Activated naive CD4-positive, alpha-beta T cell treated with anti-CD3 and anti-CD28 coated beads, Interleukin-2, amount 10 ng/mL, durations not matched to agents 7 days and 5 days (primary cell): Measurements from ENCODE around the gene CTIF.
"Not testable (repeated sequence)": the region's sequence is repeated elsewhere in the genome, so short reads cannot be mapped to it uniquely, and the experiment has no call there.

Source experiments
- CTCF ChIA-PET: fragments of 350-600 bp; sonication (Branson Sonifier 250); formaldehyde crosslinking; loops from one replicate; lab custom pipeline; 2021; ENCODE audit warnings: antibody characterized with exemption; lab: Charles Lee
- DNase-seq: peaks from one replicate; pipeline ENCODE4 v3.0.0-alpha.2; 2020
- H3K27ac Mint-ChIP-seq: one replicate; pipeline ENCODE4 v1.8.0; 2021; ENCODE audit warnings: mild to moderate bottlenecking, moderate library complexity, mixed read lengths
- H3K27me3 Mint-ChIP-seq: one replicate; pipeline ENCODE4 v1.8.0; 2021; ENCODE audit warnings: mild to moderate bottlenecking, mixed read lengths
- H3K36me3 Mint-ChIP-seq: one replicate; pipeline ENCODE4 v1.8.0; 2021; ENCODE audit warnings: mixed read lengths
- H3K4me1 Mint-ChIP-seq: one replicate; pipeline ENCODE4 v1.8.0; 2021; ENCODE audit warnings: mixed read lengths
- H3K4me3 Mint-ChIP-seq: one replicate; pipeline ENCODE4 v1.8.0; 2021; ENCODE audit warnings: mild to moderate bottlenecking, moderate library complexity, mixed read lengths
- H3K9me3 Mint-ChIP-seq: one replicate; pipeline ENCODE4 v1.8.0; 2021; ENCODE audit warnings: mixed read lengths

The CTIF gene

DNA sequence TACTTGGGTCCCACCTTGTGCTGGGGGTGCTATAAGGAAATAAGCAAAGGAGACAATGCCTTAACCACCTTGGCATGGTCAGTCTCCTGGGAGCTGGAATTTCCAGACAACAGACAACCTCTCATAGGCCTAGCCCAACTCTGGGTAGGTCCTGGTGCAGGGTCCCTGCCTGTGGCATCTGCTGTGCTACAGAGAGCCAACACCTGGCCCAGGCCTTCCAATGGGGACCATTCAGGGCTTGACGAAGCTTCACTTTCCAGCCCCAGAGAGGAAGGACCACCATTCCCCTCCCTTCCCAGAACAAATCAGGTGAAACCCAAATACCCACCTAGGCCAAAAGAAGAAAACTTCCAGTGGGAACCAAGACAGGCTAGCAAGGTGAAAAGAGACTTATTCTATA, 329.1 kb downstream of the CTIF start:
- DNase-seq, result no peak
- no peak overlapping the region for H3K4me3 Mint-ChIP-seq
- H3K9me3 Mint-ChIP-seq, result peaks cover 7% of the 10 kb centered on the region
- CTCF ChIA-PET, result interaction anchor here (1.2 to 1.6 kb wide), 2 partner anchors 29 to 90 kb away, joined by 3 to 5 read pairs; no protein-coding TSS in a partner anchor
- H3K27ac Mint-ChIP-seq, result no peak overlapping the region
- H3K27me3 Mint-ChIP-seq, result peaks cover 6% of the 10 kb centered on the region
- H3K4me1 Mint-ChIP-seq, result peaks cover 16% of the 10 kb centered on the region
- no peaks in the 10 kb centered on the region for H3K36me3 Mint-ChIP-seq

DNA sequence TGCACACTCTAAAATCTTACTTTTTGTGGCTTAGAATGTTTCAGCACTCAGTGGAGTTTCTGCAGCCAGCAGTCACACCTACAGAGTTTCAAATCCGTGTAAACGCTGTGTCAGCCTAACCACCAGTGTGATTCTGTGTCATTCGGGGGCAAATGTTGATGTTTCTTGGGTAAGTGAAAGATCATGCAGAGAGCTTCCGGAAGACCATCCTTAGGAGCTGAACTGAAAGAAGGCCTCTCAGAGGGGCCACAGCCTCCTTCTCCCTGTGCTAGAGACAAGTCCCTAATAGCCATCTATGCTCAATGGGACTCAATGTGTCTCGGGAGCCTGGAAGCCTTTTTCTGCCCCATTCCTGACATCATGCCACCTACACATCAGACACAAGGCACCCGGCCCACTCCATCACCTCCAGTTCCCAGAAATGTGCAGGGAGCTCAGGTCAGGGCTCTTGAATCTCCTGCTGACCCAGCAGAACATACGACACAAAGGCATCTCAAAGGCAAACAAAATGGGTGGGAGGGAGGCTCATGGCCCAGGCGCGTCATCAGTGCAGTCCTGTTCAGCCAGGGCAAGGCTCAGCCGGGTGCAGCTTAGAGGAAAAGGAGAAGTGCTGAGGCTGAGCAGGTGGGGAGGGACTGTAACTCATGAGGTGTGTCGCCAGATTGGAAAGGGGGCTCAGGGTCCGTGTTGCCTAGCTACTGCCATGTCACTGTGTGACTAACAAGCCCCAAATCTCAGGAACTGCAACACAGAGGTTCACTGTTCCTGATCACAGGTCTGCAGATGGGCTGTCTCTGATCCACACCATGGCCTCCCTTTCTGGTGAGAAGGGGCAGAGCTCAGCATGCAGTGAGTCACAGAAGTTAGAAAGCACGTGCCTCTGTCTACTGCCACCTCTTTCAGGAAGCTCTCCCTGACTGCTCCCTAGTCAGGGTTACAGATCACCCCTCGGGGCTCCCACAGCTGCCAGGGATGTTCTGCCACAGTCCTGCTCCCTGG, 329.9 kb downstream of the CTIF start:
- H3K36me3 Mint-ChIP-seq, result no peaks in the 10 kb centered on the region
- CTCF ChIA-PET, result interaction anchor here (1.2 to 1.6 kb wide), 2 partner anchors 29 to 91 kb away, joined by 3 to 5 read pairs; no protein-coding TSS in a partner anchor

DNA sequence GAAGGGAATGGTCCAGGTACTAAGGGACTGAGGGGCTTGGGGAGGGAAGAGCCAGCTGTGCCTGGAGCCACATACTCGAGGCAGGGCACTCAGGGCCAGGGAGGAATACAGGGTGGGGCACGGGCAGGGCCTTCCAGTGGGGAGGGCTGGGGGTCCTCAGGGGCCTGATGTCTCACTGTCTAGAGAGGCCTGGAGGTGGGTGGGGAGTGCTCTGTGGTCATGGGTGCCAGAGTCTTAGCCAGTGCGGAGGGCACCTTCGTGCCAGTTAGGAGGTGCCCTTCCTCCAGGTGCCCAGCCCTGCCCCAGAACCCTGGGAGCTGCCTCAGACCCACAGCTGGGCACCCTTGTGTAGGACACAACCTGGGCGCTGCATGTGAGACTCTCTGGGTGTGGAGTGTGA, 330.8 kb downstream of the CTIF start:
- DNase-seq, result no peak
- Mint-ChIP-seq H3K4me3 (no peak overlapping the region), H3K27me3 (peaks cover 10% of the 10 kb centered on the region), H3K27ac (no peak overlapping the region), H3K4me1 (peaks cover 16% of the 10 kb centered on the region), H3K36me3 (no peaks in the 10 kb centered on the region), H3K9me3 (peaks cover 7% of the 10 kb centered on the region)
- CTCF ChIA-PET, result no interaction called here

More for the DNA sequence above, 329.9 kb downstream of the CTIF start:
- Mint-ChIP-seq H3K9me3 (peaks cover 7% of the 10 kb centered on the region), H3K27me3 (peaks cover 6% of the 10 kb centered on the region), H3K4me3 (no peak overlapping the region), H3K4me1 (peaks cover 16% of the 10 kb centered on the region), H3K27ac (peak overlapping the region; percentile 78)
- peak; percentile 50 for DNase-seq

- H3K4me3 Mint-ChIP-seq, CTCF ChIA-PET, DNase-seq, H3K9me3 Mint-ChIP-seq, H3K27ac Mint-ChIP-seq, H3K36me3 Mint-ChIP-seq: not testable (repeated sequence)
- H3K27me3 Mint-ChIP-seq, result peaks cover 22% of the 10 kb centered on the region
- peaks cover 16% of the 10 kb centered on the region for H3K4me1 Mint-ChIP-seq
Observed at GRCh38 chr18:48870926-48871325, 332.1 kb downstream of the CTIF start.

DNA sequence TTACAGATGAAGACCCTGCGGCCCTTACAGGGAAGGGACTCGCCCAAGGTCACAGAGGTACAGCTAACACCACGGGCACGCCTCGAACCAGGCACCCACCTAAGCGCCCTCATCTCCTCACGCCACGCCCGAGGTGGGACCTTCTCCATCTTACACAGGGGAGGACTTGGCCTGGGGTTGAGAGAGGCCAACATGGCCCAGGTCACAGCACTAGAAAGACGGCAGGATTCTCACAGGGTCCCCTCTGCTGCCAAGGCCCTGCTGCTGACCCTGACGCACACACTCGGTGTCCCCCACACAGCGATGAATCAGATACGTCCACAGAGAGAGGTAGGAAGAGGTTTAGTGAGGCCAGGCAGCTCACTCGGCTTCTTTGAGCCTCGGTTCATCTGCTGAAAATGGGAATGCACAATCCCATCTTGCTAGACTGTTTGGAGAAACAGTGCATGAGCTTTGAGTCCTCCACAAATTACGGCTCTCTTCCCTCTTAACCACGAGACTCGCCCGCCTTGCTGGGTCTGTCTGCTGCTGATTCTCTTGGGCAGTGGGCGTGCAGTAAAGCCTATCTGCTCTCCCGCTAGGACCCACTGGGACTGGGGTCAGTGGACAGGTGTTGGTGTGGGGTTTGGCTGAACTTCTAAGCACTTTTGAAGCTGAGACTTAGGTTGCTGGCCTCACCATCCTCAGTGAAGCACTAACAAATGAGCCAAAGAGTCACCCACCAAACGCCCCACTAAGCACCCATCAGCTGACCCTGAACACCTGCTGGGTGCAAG, 332.7 kb downstream of the CTIF start:
- DNase-seq, result no peak
- CTCF ChIA-PET, result no interaction called here
- Mint-ChIP-seq H3K27ac (no peak overlapping the region), H3K27me3 (peaks cover 29% of the 10 kb centered on the region), H3K36me3 (no peaks in the 10 kb centered on the region), H3K9me3 (no peaks in the 10 kb centered on the region), H3K4me3 (no peak overlapping the region), H3K4me1 (peaks cover 16% of the 10 kb centered on the region)

GRCh38 chr18:48872234-48873145, 333.7 kb downstream of the CTIF start:
- H3K9me3 Mint-ChIP-seq, result no peaks in the 10 kb centered on the region
- CTCF ChIA-PET, result interaction anchor here (1.9 kb wide), 1 partner anchor 95 kb away, joined by 3 read pairs; no protein-coding TSS in a partner anchor

DNA sequence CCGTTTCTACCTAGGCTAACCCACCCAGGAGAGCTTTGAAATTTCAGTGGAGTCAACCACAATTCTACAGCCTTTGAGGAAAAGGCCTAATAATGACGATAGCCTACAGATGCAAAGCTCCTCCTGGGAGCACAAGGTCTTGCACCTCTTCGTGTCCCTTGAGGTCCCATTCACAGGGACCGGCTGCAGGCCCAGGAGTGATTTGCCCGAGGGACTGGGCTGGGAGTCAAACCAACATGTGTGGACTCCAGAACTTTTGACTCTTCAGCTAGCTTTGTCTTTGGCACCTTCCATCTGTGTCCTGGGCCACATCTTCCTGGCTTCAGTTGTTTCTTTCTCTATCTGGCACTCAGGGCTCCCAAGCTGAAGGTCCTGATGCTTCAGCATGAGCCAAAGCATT, 335.4 kb downstream of the CTIF start:
- DNase-seq, result no peak
- Mint-ChIP-seq H3K4me3 (no peak overlapping the region), H3K9me3 (no peaks in the 10 kb centered on the region), H3K36me3 (no peaks in the 10 kb centered on the region), H3K27ac (no peak overlapping the region), H3K4me1 (peaks cover 3% of the 10 kb centered on the region), H3K27me3 (peaks cover 47% of the 10 kb centered on the region)
- CTCF ChIA-PET, result interaction anchor here (1.9 kb wide), 1 partner anchor 97 kb away, joined by 3 read pairs; no protein-coding TSS in a partner anchor

More at GRCh38 chr18:48872234-48873145, 333.7 kb downstream of the CTIF start:
- Mint-ChIP-seq H3K27me3 (peaks cover 33% of the 10 kb centered on the region), H3K4me1 (peaks cover 16% of the 10 kb centered on the region), H3K36me3 (no peaks in the 10 kb centered on the region), H3K27ac (no peak overlapping the region), H3K4me3 (no peak overlapping the region)
- DNase-seq, result no peak

DNA sequence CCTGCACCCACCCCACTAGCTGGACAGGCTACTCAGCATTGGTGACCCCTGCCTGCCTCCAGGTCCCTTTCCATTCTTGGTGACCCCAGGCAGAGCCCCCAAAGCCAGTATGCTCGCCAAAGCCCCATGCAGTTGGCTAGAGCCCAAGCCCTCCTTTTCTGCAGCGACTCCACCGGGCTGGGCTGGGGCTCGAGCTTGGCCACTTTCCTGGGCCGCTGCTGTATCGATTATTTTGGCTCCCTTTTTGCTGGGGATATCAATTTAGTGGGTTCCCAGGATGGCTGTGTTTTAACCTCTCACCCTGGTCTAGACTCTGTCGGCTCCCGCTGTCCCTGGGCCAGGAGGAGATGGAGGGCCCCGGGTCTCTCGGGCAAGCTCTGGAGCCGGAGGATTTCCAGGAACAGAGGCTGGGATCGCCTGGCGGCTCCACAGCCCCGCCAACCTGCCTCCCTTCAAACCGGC, 335.9 kb downstream of the CTIF start:
- CTCF ChIA-PET, result no interaction called here
- H3K27me3 Mint-ChIP-seq, result peaks cover 52% of the 10 kb centered on the region
- no peak overlapping the region for H3K4me3 Mint-ChIP-seq

GRCh38 chr18:48875314-48875941, 336.6 kb downstream of the CTIF start:
- no peak for DNase-seq
- Mint-ChIP-seq H3K4me1 (peaks cover 4% of the 10 kb centered on the region), H3K9me3 (no peaks in the 10 kb centered on the region), H3K36me3 (no peaks in the 10 kb centered on the region), H3K27ac (no peak overlapping the region), H3K4me3 (no peak overlapping the region), H3K27me3 (peaks cover 58% of the 10 kb centered on the region)
- CTCF ChIA-PET, result no interaction called here

More for the DNA sequence above, 335.9 kb downstream of the CTIF start:
- Mint-ChIP-seq H3K36me3 (no peaks in the 10 kb centered on the region), H3K27ac (no peak overlapping the region), H3K9me3 (no peaks in the 10 kb centered on the region), H3K4me1 (no peaks in the 10 kb centered on the region)
- DNase-seq, result no peak

DNA sequence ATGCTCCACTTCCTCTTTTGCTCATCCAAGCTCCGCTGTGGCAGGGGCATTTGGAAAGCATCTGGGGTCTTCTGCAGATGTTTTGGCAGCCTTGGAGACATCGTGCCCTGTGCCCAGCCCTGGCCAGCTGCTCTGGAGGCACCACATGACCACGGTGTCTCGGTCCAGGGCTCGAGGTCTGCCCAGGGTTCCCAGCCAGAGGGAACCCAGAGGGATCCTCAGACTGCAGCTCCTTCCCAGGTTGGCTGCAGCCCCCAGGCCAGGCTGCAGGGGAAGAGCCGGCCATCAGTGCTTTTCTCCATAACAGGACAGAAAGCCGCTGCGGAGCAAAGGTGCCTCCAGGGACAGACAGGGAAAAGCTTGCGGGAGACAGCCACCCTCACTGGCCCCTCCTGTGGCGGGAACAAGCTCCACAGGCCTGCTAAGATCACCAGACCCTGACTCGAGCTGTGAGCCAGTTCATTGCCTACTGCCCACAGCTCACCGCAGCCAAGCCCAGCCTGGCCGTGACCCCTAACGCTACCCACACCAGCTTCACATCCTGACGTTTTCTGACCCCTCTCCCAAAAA, 337.2 kb downstream of the CTIF start:
- H3K4me1 Mint-ChIP-seq, result peaks cover 10% of the 10 kb centered on the region
- H3K36me3 Mint-ChIP-seq, result no peaks in the 10 kb centered on the region
- no peak overlapping the region for H3K4me3 Mint-ChIP-seq
- H3K27me3 Mint-ChIP-seq, result peaks cover 57% of the 10 kb centered on the region
- CTCF ChIA-PET, result no interaction called here
- DNase-seq, result no peak
- no peaks in the 10 kb centered on the region for H3K9me3 Mint-ChIP-seq
- no peak overlapping the region for H3K27ac Mint-ChIP-seq

DNA sequence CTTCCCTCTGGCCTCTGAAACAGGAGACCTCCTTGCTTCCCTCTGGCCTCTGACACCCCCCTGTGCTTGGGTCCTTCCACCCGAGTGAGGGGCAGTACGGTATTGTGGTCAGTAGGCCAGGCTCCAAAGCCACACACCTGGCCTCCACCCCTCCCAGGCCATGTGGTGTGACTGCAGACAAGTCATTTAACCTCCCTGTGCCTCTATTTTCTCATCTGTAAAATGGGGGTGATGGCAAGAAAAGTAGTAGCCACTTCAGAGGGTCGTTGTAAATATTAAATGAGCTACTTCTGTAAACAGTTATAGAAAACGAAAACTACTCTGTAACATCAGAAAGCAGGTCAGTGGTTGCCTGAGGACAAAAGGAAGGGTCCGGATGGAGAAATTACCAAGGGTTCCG, 337.8 kb downstream of the CTIF start:
- DNase-seq, result no peak
- Mint-ChIP-seq H3K4me1 (peaks cover 11% of the 10 kb centered on the region), H3K27ac (no peak overlapping the region), H3K4me3 (no peak overlapping the region), H3K36me3 (no peaks in the 10 kb centered on the region), H3K27me3 (peaks cover 52% of the 10 kb centered on the region), H3K9me3 (no peaks in the 10 kb centered on the region)
- CTCF ChIA-PET, result interaction anchor here (1.1 kb wide), 1 partner anchor 99 kb away, joined by 3 read pairs; no protein-coding TSS in a partner anchor

- no peak overlapping the region for H3K27ac Mint-ChIP-seq
- no peak overlapping the region for H3K4me3 Mint-ChIP-seq
- peaks cover 52% of the 10 kb centered on the region for H3K27me3 Mint-ChIP-seq
- DNase-seq, result no peak
- CTCF ChIA-PET, result no interaction called here
- H3K4me1 Mint-ChIP-seq, result peaks cover 11% of the 10 kb centered on the region
- H3K9me3 Mint-ChIP-seq, result no peaks in the 10 kb centered on the region
- H3K36me3 Mint-ChIP-seq, result no peaks in the 10 kb centered on the region
Observed at GRCh38 chr18:48877941-48878340, 339.1 kb downstream of the CTIF start.

GRCh38 chr18:48878471-48878870, 339.6 kb downstream of the CTIF start:
- H3K9me3 Mint-ChIP-seq, result no peaks in the 10 kb centered on the region
- H3K36me3 Mint-ChIP-seq, result no peaks in the 10 kb centered on the region
- no peak overlapping the region for H3K4me3 Mint-ChIP-seq
- DNase-seq, result no peak
- H3K27me3 Mint-ChIP-seq, result peaks cover 52% of the 10 kb centered on the region
- H3K27ac Mint-ChIP-seq, result no peak overlapping the region
- peaks cover 11% of the 10 kb centered on the region for H3K4me1 Mint-ChIP-seq
- CTCF ChIA-PET, result no interaction called here
